ENCODE results near the gene FNIP1.
"Not testable (repeated sequence)": the region's sequence is repeated elsewhere in the genome, so short reads cannot be mapped to it uniquely, and the experiment has no call there.

Gene FNIP1

DNA sequence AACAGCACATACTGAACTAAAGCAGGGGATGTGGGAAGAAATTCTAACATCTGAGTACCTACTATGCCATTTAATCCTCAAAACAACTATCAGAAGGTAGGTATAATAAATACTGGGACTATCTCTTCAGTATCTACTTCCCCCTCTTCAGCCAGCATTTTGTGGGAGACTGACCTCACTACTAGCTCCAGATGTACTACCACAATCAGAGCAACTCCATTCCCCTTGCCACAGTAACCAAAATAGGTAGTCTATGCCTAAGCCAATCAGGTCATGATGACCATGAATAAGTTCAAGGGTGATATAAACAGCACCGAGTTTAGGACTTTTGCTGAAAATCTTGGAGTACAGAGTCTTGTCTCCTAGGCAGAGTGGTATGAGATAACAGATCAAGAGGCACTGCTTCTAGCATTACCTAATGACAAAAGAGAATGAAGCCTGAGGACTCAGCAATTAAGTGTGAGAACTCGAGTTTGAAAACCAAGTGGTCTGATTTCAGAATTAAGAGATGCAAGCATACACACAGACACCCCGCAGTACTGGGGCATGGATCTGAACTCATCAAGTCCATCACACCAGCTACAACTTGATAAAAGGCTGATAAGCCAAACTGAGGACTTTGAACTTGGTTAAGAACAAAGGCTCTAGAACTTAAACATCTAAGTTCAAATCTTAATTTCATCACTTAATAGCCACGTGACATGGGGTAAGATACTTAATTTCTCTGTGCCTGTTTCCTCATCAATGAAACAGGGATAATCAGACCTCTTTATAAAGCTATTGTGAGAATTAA, 9.7 kb downstream of the FNIP1 start:
- no peak for DNase-seq

DNA sequence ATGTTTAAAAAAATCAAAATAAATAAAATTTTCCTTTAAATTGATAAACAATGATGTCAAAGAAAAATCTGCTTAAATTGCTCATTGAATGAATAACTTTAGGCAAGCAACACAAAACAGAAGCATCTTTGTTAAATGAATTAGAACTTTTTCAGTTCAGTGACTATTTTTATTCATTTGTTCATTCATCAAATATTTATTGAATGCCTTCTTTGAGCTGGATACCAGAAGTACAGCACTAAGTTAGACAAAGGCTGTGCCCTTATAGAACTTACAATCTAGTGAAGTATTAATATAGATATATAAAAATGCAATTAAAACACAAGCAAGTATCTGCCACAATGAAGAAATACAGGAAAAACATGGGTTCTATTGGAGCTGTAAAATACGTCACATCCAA, 10.8 kb downstream of the FNIP1 start:
- no peak for DNase-seq

DNA sequence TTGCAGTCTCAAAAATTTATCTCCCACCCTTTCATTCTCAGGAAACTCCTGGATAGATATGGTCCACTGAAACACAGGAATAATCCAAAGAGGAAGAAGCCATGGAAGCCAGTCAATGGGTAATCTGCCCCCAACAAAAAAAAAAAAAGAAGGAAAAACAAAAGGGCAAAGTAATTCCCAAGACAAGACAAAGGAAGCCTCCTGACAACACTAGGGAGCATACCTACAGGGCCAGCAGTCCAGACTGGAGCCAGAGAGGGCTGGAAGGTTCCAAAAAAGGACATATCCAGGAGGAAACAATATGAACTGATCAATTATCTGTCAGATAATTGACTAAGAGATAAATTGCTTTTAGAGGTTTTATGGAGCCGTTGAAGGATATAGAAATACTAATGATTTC, 12.9 kb downstream of the FNIP1 start:
- no peak for DNase-seq

DNA sequence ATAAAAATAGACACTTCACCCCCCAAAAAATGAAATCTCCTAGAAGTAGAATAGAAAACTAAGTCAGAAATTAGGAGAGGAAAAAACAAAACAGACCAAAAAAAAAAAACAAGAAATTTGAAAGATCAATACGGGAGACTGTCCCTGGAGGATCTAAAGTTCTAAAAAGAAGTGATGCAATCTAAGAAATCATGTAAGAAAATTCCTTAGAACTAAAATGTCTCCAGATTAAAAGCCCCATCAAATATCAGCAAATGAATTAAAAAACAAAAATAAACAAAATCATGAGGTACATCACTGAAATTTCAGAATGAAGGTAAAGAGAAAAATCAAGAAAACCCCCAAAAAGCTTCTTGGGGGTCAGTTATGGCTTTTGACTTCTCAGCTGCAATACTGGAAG, 13.5 kb downstream of the FNIP1 start:
- DNase-seq = no peak

DNA sequence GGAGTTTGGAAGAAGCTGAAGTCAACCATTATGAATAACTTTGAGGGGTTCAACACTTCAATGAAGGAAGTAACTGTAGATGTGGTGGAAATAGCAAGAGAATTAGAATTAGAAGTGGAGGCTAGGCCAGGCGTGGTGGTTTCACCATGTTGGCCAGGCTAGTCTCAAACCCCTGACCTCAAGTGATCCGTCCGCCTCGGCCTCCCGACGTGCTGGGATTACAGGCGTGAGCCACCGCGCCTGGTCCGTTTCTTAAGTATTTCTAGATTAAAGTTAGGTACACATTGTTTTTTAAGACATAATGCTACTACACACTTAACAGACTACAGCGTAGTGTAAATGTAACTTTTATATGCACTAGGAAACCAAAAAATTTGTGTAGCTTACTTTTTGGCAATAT, 14.1 kb downstream of the FNIP1 start:
- DNase-seq = no peak

DNA sequence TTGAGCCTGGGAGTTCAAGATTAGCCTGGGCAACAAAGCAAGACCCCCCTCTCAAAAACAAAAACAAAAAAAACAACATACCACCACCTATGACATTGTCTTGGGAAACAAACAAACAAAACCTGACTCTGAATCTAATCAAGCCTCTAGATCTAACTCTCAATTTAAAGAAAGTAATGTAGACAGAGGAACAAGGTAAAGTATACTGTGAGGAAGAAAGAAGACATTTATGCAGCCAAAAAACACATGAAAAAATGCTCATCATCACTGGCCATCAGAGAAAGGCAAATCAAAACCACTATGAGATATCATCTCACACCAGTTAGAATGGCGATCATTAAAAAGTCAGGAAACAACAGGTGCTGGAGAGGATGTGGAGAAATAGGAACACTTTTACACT, 18.7 kb downstream of the FNIP1 start:
- DNase-seq = not testable (repeated sequence)

DNA sequence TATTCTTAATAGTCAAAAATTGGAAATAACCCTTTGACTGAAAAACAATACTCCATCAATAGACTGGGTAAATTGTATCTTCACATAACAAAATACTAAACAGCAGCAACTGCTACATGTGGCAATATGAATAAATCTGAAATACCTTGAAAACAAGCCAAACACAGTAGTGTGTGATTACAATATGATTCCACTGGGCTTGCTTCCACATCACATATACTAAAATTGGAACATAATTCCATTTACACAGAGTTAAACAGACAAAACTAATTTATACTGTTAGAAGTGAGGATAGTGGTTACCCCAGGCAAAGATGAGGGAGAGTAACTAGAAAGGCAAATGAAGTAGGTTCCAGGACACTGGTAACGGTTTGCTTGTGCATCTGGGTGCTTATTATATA, 20.4 kb downstream of the FNIP1 start:
- DNase-seq = no peak

DNA sequence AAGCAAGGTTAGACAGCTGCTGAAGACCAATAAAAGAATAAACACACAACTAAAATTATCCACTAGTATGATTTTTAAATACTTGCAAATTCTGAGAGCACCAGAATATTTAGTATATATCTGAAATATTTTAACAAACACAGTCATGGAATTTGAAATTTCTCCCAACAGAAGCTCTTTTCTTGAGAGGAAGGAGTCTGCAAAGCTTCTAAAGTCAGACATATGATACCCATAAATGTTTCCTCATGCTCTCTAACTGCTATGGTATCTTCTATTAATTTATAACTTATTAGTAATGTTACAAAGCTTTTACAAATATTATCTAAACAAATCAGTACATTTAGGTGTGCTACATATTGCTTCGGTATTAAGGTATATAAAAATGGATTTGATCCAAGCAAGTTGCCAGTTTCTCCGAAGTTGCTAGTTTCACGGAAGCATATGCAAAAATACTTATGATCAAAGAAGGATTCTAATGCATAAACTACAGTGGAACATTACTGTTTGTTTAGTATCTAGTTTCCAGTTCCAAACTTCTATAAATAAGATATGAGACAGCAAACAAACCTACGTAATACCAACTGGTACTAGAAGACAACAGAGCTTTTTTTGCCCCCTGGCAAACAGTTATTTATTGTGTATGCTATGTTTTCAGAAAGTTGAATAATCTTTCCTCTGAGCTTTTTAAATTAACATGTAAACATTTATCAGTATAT, 22.0 kb downstream of the FNIP1 start:
- DNase-seq = no peak

DNA sequence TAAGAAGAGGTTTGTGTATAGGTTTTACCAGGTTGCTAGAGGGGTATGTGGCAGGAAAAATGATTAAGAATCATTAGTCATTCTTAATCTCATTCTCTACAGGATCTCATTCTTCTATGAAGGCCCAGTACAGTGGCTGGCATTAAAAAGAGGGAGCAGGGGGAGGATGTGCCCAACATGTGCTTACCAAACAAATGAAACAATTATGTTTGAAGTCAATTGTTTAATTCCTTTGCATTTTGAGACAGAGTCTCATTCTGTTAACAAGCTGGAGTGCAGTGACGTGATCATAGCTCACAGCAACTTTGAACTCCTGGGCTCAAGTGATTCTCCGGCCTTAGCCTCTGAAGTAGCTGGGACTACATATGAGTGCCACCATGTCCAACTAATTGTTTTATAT, 23.0 kb downstream of the FNIP1 start:
- no peak for DNase-seq

DNA sequence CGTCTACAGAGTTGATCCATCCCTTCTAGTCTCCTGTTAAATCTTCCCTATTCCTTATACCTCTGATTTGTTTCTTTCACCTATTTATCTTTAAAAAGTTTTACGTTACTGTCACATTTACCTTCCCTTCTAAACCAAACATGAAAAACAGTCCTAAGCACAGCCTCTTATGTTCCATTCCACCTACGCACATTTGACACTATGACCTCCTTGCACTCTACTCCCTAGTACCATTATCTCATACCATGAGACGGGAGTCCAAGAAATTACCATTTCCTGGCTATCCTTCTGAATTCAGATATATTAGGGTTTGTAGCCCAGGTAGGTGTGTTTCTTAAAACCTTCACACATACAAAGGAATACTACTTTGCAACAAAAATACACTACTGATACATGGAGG, 25.1 kb downstream of the FNIP1 start:
- DNase-seq = no peak

DNA sequence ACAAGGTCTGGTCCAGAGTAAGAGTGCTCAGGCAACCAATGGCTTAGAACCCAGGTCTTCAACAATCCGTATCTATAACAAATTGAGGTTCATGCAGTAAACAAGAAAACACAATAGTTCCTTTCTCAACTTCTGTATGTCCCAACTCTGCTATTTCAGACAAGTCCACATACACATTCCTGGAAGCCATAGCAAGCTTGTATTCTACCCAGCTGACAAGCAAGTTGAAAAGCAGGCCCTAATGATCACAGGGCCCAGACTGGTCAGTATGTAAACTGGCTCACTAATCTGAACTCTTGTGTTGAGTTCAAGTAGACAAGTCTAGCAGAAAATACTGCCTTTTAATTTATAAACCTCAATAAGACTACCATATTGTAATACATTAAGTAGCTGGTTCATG, 26.9 kb downstream of the FNIP1 start:
- DNase-seq = no peak

DNA sequence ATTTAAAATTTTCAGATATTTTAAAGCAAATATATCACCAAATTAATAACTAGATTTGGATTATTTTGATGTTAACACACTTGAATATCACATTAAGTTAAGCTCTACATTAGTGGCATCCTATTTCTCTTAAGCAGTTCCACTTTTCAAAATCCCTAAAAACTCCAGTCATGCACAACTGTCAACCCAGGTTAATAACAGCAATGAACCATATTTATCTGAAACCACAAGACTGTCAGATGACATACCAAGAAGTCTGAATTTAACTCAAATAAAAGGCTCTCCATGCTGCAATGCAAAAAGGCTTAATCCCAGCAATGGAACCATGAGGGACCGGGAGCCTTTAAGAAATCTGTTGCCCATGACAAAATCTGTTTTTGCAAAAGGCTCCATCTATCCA, 27.5 kb downstream of the FNIP1 start:
- no peak for DNase-seq

DNA sequence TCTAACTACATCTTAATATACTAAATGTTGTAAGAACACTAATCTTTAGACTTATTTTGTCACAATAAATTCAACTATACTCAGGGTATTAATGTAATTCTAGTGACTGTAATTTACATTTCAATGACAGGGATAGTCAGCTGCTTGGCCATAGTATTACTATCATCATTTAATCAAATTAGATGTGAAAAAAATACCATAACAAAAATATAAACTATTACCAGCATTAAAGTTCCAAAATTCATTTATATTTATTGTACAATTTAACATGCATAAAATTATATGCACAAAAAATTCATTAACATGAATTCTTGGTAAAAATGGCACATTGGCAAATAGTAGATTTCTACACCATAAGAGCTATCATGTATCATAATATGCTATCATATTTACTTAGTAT, 28.9 kb downstream of the FNIP1 start:
- DNase-seq = no peak

DNA sequence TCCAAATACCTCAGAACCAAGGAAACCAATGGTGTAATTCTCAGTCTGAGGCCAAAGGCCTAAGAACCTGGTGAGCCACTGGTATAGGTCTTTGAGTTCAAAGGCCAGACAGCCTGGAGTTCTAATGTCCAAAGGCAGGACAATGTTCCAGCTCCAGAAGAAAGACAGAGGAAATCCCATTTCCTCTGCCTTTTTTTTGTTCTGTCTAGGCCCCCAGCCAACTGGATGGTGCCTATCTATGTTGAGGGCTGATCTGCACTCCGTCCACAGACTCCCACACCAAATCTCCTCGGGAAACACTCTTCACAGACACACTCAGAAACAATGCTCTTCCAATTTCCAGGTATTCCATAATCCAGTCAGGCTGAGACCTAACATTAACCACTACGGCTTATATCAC, 30.1 kb downstream of the FNIP1 start:
- no peak for DNase-seq

DNA sequence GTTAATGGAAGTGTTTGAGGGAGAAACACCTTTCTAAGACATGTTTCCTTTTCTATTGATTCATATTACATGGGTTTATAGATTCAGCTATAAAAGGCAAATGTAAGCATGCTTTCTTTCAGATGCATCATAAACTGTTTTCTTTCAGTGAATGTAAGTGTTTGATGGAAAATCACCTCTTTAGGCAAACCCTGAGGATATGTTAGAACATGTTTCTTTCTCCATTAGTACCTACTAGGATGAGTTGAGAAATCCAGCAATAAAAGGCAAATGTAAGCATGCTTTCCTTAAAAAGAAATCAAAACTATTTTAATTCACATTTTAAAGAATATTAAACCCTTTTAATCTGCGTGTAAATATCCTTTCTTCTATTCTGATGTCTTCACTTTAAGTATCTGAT, 31.6 kb downstream of the FNIP1 start:
- no peak for DNase-seq

DNA sequence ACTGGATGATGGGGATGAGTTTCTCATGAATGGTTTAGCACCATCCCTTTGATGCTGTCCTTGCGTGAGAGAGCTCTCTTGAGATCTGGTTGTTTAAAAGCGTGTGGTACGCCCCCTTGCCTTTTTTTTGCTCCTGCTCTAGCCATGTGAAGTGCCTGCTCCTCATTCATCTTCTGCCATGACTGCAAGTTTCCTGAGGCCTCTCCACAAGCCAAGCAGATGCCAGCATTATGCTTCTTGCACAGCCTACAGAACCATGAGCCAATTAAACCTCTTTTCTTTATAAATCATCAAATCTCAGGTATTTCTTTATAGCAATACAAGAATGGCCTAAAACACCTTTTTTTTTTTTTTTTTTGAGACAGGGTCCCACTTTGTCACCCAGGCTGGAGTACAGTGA, 32.8 kb downstream of the FNIP1 start:
- DNase-seq = no peak

DNA sequence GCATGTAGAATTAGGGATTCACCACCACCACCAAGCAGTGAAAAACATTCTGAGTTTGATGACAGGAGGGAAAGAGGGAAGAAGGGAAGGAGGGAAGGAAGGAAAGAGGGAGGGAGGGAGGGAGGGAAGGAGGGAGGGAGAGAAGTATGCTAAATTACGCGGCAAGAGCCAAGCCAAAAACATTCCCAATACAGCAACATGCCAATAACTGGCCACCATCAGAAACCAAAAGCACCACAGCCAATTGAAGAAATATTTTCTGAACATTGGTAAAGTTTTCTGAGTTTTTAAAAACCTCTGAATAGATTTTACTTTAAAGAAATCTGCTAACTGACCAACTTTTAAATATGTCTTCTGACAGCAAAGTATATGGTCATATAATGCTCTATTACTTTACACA, 36.0 kb downstream of the FNIP1 start:
- no peak for DNase-seq

DNA sequence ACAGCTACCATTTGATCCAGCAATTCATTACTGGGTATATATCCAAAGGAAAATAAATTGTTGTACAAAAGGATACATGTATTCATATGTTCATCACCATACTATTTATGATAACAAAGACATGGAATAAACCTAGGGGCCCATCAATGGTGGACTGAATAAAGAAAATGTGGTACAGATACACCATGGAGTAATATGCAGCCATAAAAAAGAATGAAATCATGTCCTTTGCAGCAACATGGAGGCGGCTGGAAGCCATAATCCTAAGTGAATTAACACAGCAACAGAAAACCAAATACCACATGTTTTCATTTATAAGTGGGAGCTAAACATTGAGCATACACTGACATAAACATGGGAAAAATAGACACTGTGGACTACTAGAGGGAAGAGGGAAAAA, 37.1 kb downstream of the FNIP1 start:
- no peak for DNase-seq

DNA sequence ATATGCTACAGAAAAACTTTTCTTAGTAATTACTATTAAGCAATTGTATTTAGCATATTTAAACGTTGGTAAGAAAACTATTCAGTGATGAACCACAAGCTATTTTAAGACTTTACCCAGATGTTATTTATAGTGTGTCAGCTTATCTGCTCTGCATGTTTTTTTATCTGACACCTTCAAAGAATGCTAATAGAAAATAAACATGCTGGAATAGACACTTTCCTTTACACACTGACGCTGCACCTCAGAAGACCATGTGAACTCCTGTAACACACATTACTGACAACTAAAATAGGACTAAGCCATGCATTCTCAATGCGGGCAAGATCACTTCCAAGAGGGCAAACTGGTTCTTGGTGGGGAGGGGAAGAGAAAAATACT, 38.3 kb downstream of the FNIP1 start:
- no peak for DNase-seq

DNA sequence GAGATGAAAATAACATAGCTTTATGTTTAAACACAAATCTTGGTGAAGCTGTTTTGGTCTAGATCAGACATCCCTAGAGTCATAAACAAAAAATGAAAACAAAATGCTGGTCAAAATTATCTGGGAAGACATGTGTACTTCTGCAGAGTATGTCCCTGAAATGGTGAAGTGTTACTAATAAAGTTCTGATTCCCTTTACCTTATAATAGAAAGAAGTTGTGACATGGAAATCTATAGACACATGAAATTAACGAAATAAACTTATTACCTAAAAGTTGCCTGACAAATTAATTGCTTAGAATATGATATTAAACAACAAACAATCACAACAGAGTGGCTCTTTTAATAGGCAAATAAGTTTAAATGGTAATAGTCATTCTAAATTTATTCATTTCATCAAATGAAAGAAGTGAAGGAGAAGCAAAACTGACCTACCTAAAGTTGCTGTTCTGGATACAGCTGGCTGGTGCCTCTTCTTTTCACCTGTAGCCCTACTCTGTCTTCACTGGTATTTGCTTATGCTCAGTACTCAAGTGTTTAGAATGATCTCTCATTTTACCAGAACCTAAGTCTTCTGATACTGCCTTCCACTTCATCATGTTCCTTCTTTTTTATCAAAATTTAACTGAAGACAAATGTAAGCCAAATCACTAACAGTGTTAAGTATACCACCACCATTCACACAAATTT, 38.8 kb downstream of the FNIP1 start:
- DNase-seq = no peak

DNA sequence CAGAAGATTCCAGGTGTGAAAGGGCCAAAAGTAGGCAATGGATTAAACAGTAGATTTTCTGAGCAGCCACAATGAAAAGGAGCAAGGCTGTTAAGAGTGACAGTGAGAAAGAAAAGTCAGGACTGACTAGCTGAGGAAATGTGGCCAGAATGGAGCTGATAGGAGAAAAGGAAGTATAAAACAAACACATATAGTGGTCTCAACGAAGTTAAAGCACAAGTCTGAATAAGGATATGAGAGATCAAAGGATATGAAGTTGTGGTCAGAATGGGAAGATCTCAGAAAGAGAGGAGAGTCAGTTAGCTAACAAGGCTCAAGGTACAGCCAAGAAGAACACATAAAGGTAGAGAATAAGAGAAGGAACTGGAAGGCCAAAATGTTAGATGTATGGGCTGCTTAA, 39.9 kb downstream of the FNIP1 start:
- DNase-seq = no peak

DNA sequence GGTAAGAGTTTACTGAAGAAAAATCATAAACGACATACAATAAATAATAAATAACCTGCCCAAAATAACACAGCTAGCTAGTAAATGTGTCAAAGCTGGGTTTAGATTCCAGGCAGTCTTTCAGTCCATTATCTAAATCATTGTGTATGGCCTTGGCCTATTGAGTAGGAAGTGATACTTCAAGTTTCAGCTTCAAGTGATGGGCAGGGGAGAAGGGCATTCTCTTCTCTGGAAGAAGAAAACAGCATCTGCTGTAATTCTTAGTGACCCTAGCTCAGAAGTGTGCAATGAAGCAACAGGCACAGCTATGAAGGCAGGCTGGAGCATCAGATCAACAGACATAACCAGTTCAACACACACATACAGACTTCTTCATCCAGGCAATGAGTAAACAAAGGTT, 42.5 kb downstream of the FNIP1 start:
- no peak for DNase-seq

DNA sequence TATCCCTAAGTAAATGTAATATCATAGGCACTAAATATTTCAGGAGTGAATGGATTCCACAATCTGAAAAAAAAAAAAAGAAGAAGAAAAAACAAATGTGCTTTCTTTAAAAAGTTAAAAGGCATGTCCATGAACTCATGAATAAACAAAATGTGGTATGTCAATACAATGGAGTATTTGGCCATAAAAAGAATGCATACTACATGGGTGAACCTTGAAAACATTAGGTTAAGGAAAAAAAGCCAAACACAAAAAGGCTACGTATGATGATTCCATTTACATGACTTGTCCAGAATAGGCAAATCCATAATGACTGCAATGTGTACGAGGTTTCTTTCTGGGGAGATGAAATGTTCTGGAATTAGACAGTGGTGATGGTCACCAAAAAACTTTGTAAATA, 45.3 kb downstream of the FNIP1 start:
- no peak for DNase-seq

DNA sequence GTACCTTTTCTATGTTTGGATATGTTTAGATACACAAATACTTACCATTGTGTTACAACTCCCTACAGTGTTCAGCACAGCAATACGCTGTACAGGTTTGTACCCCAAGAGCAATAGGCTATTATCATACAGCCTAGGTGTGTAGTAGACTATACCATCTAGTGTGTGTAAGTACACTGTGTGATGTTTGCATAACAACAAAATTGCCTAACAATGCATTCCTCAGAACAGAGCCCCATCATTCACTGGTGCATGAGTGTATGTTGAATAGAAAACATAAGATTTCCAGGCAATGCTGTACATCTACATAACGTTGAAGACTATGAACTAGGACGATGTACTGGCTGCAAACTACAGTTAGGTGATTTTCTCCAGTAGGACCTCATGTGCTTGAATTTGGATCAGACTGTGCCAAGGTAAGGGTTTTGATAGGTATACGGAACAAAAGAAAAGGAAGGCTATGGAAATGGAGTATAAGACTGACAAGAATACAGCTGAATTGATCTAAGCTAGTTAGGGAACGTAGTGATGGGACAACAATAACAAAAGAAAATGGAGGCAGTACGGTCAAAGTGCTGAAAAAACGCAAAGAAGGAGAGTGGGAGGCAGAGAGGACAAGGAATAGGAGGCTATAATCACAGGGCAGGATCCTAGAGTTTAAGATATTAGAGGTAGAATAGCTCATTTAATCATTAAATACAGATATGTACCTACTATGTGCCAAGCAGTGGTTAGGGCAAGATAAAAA, 46.9 kb downstream of the FNIP1 start:
- DNase-seq = no peak
